ENCODE results near the gene JAKMIP1.

- TF ChIP-seq CTCF (IDR thresholded peaks at IDR 0.05) = no peak
- no peak for TF ChIP-seq EP300 (IDR thresholded peaks at IDR 0.05)
These were observed 29.5 kb upstream of the JAKMIP1 start for GRCh38 chr4:6229671-6230501.

All from upper lobe of left lung (tissue), 4 donors.